K562 (cell line): ENCODE data around the gene MDH2. TPM values are rescaled to one million over a fixed set of nuclear protein-coding genes. Genes with fewer than 3 reads are reported as not detected.

ENCODE experiments used
- ATAC-seq: fragments of 200-7000 bp; cut with Tn5 transposase; 3 replicates; pipeline ENCODE4 v1.9.1; 2020; ENCODE audit warnings: moderate library complexity
- BruUV-seq: library from RNA; stranded (reverse); fragments of 400-500 nt; replicated peaks from 2 replicates; lab custom pipeline; 2021; lab: Mats Ljungman, UMichigan
- CTCF ChIA-PET: fragments of 300-600 bp; formaldehyde crosslinking; extraction: SDS; loops from one replicate; lab custom pipeline; 2021; ENCODE audit warnings: low intra/inter-chr PET ratio; lab: Yijun Ruan, JAX
- POLR2A ChIA-PET: fragments of 300-600, 350-650 bp; sonication (Branson Sonifier 250); formaldehyde crosslinking; extraction: SDS; loops from one replicate; lab custom pipeline; 2021; ENCODE audit warnings: antibody characterized with exemption, inconsistent platforms; lab: Yijun Ruan, JAX
- DNase-seq, 4 experiments: peaks; one replicate each; pipeline versions ENCODE4 v3.0.0 to v3.0.0-alpha.2; 2011 to 2018; ENCODE audit warnings: low spot score in 3 of 4, mixed read lengths in 3 of 4; ENCODE audit errors: extremely low read depth in 1 of 4
- FAIRE-seq: peaks from 2 replicates; lab custom pipeline; 2011; peaks lifted over from hg19 to GRCh38; lab: Jason Lieb, UNC
- H2AFZ ChIP-seq: 2 replicates; pipeline ENCODE4 v1.6.0; 2011; ENCODE audit warnings: low read depth, low read length, control low read depth, inconsistent platforms
- H3K27ac ChIP-seq: fragments of 200-600 bp; 3 replicates; pipeline ENCODE4 v1.8.0; 2011; ENCODE audit warnings: low read depth, mild to moderate bottlenecking, control low read depth, inconsistent platforms, low read length, moderate library complexity, mixed read lengths; ENCODE audit errors: extremely low read depth
- H3K27me3 ChIP-seq, 2 experiments: fragments of 300-600 bp in 1 of 2; 2 replicates in 1 of 2; 3 replicates in 1 of 2; pipeline versions ENCODE4 v1.6.0 to v1.8.0; 2011; ENCODE audit warnings: inconsistent platforms in 2 of 2, low read length in 2 of 2, mild to moderate bottlenecking in 1 of 2, mixed read lengths in 1 of 2, moderate library complexity in 1 of 2; ENCODE audit not compliant: control insufficient read depth in 2 of 2, insufficient read depth in 2 of 2
- H3K36me3 ChIP-seq: fragments of 300-600 bp; 3 replicates; pipeline ENCODE4 v1.8.0; 2011; ENCODE audit warnings: mild to moderate bottlenecking, low read length, inconsistent platforms; ENCODE audit not compliant: control insufficient read depth, insufficient read depth
- H3K4me1 ChIP-seq, 2 experiments: fragments of 200-600 bp in 1 of 2; replicated peaks in 1 of 2; 2 replicates in 1 of 2; 3 replicates in 1 of 2; pipeline versions ENCODE4 v1.5.1 to v1.8.0; 2011; ENCODE audit warnings: inconsistent platforms in 2 of 2, low read length in 2 of 2, mild to moderate bottlenecking in 1 of 2, mixed read lengths in 1 of 2, moderate library complexity in 1 of 2; ENCODE audit not compliant: control insufficient read depth in 2 of 2, insufficient read depth in 2 of 2
- H3K4me2 ChIP-seq: 2 replicates; pipeline ENCODE4 v1.6.1; 2011; ENCODE audit warnings: low read length, control low read depth, inconsistent platforms, mixed read lengths; ENCODE audit not compliant: insufficient read depth
- H3K4me3 ChIP-seq: fragments of 200-600 bp; sonication (generic), shearing (Covaris generic); 2 replicates; pipeline ENCODE4 v1.5.1; 2016; ENCODE audit warnings: control low read depth, inconsistent platforms
- H3K79me2 ChIP-seq: fragments of 200-600 bp; 3 replicates; pipeline ENCODE4 v1.8.0; 2011; ENCODE audit warnings: low read length, inconsistent platforms; ENCODE audit not compliant: control insufficient read depth, insufficient read depth
- H3K9ac ChIP-seq, 2 experiments: 2 replicates each; pipeline versions ENCODE4 v1.6.0 to v1.6.1; 2011; ENCODE audit warnings: low read depth in 2 of 2, low read length in 2 of 2, control low read depth in 1 of 2, inconsistent platforms in 1 of 2, mild to moderate bottlenecking in 1 of 2, mixed read lengths in 1 of 2; ENCODE audit not compliant: insufficient read depth in 1 of 2
- H3K9me1 ChIP-seq: one replicate; pipeline ENCODE4 v1.6.0; 2011; ENCODE audit warnings: inconsistent platforms, mild to moderate bottlenecking, low read length, moderate library complexity; ENCODE audit not compliant: control insufficient read depth, insufficient read depth
- H3K9me3 ChIP-seq: replicated peaks from 2 replicates; pipeline ENCODE4 v1.5.1; 2011; ENCODE audit warnings: low read depth, low read length, inconsistent platforms; ENCODE audit not compliant: control insufficient read depth, insufficient read depth
- H4K20me1 ChIP-seq: replicated peaks from 2 replicates; pipeline ENCODE4 v1.6.1; 2011; ENCODE audit warnings: low read length, inconsistent platforms, mixed read lengths; ENCODE audit not compliant: control insufficient read depth, insufficient read depth
- ATF7 ChIP-seq: fragments of 450-650 bp; IDR thresholded peaks from 2 replicates; pipeline ENCODE4 v1.7.1; 2014; ENCODE audit warnings: mild to moderate bottlenecking, moderate library complexity
- CBX8 ChIP-seq: fragments of 200-600 bp; sonication (generic); IDR thresholded peaks from 2 replicates; pipeline ENCODE4 v1.6.1; 2012; ENCODE audit warnings: borderline replicate concordance, mixed run types, low read depth, mild to moderate bottlenecking, moderate library complexity, mixed read lengths, low read length, control low read depth, inconsistent platforms; ENCODE audit not compliant: poor library complexity, severe bottlenecking; ENCODE audit errors: extremely low read depth
- EP400 ChIP-seq: fragments of 450-650 bp; IDR thresholded peaks from 2 replicates; pipeline ENCODE4 v1.6.1; 2017; ENCODE audit warnings: antibody characterized with exemption, mild to moderate bottlenecking, moderate library complexity
- FOSL1 ChIP-seq: fragments of 200-800 bp; sonication (Bioruptor generic); conservative IDR thresholded peaks from 2 replicates; pipeline ENCODE4 v1.6.1; 2016; ENCODE audit warnings: missing genetic modification characterization, missing compliant biosample characterization
- FOXA3 ChIP-seq, 2 experiments: fragments of 450-650 bp in 1 of 2; sonication (generic) in 1 of 2; formaldehyde crosslinking; IDR thresholded peaks in 1 of 2; conservative IDR thresholded peaks in 1 of 2; 2 replicates each; pipeline versions ENCODE4 v1.4.0 to v1.8.0; 2020 to 2022; ENCODE audit warnings: mild to moderate bottlenecking in 2 of 2, missing genetic modification reagents in 1 of 2
- NBN ChIP-seq: fragments of 450-650 bp; IDR thresholded peaks from 2 replicates; pipeline ENCODE4 v1.6.1; 2016; ENCODE audit warnings: low read depth, mild to moderate bottlenecking
- POLR2B ChIP-seq: fragments of 450-650 bp; IDR thresholded peaks from 2 replicates; pipeline ENCODE4 v1.6.1; 2018; ENCODE audit warnings: low read depth; ENCODE audit not compliant: partially characterized antibody
- RB1 ChIP-seq: fragments of 450-650 bp; IDR thresholded peaks from 2 replicates; pipeline ENCODE4 v1.6.1; 2017; ENCODE audit warnings: low read depth, mild to moderate bottlenecking
- SPI1 ChIP-seq: IDR thresholded peaks from 2 replicates; pipeline ENCODE4 v1.6.1; 2011; ENCODE audit warnings: low read depth, low read length, control low read depth, borderline replicate concordance
- ZBTB8A ChIP-seq: fragments of 450-650 bp; IDR thresholded peaks from 2 replicates; pipeline ENCODE4 v1.6.1; 2018; ENCODE audit warnings: mild to moderate bottlenecking, moderate library complexity; ENCODE audit not compliant: partially characterized antibody
- ZNF175 ChIP-seq: fragments of 200-800 bp; sonication (Bioruptor generic); IDR thresholded peaks from 2 replicates; pipeline ENCODE4 v1.6.1; 2016; ENCODE audit warnings: low read depth, mild to moderate bottlenecking, missing genetic modification characterization, missing compliant biosample characterization
- ZNF274 ChIP-seq: IDR thresholded peaks from 2 replicates; pipeline ENCODE4 v1.6.1; 2011; ENCODE audit warnings: low read depth, mild to moderate bottlenecking, low read length, moderate library complexity, borderline replicate concordance
- WGBS: fragments of 100-300 bp; shearing (Covaris generic); methylation state at CpG from one replicate; pipeline ENCODE4 v1.1.6; 2016; ENCODE audit warnings: low coverage, mixed read lengths; ENCODE audit not compliant: insufficient coverage; ENCODE audit errors: missing lambda C conversion rate; 5-methylcytosine and 5-hydroxymethylcytosine counted together
- in situ Hi-C: fragments of 300-500 bp; cut with MboI; formaldehyde crosslinking; loops from 4 replicates; pipeline ENCODE4 v1.15.0; 2018; ENCODE audit warnings: inconsistent platforms, mixed read lengths
- intact Hi-C: fragments of 100-400 bp; cut with micrococcal nuclease; formaldehyde crosslinking; loops from 2 replicates; pipeline ENCODE4 v1.14.2; 2022
- polyA plus RNA-seq, 8 experiments: library from polyadenylated mRNA; depleted of rRNA in 4 of 8; stranded (reverse) in 5 of 8; unstranded in 3 of 8; fragments of >200 nt; fragmentation: Nextera tagmentation in 2 of 8; fragmentation: Illumina TruSeq in 1 of 8; extraction: Ambion mirVana in 2 of 8; extraction: Trizol in 1 of 8; gene quantifications; 2 replicates each; pipeline versions ENCODE4 v1.2.1 to v1.2.3, GENCODE V29; 2011 to 2014; ENCODE audit warnings: inconsistent platforms in 1 of 8, missing spikeins in 1 of 8
- total RNA-seq, 7 experiments: library from RNA; depleted of rRNA in 6 of 7; stranded (reverse); fragments of >200 nt in 6 of 7; fragmentation: Illumina TruSeq in 2 of 7; extraction: Trizol in 2 of 7; gene quantifications; 2 replicates each; pipeline versions ENCODE4 v1.2.1 to v1.2.3, GENCODE V29; 2011 to 2021; ENCODE audit warnings: low replicate concordance in 1 of 7
- TF ChIP-seq, protein P1 (sequence below): fragments of 250-450 bp; sonication (Bioruptor Pico); IDR thresholded peaks from 2 replicates; pipeline ENCODE4 v1.8.0; 2022; ENCODE audit warnings: inconsistent platforms, mild to moderate bottlenecking, moderate library complexity, borderline replicate concordance
- TF ChIP-seq, protein P2 (sequence below): fragments of 450-650 bp; IDR thresholded peaks from 2 replicates; pipeline ENCODE4 v1.6.1; 2018; ENCODE audit not compliant: partially characterized antibody
- TF ChIP-seq, protein P3 (sequence below): fragments of 450-650 bp; conservative IDR thresholded peaks from 2 replicates; pipeline ENCODE4 v1.6.1; 2016; ENCODE audit warnings: missing genetic modification characterization, low read depth, mild to moderate bottlenecking, control low read depth, missing compliant biosample characterization

Gene MDH2
- total and polyA plus RNA-seq, 9 of the 15 experiments (the other 6 are each of a cell fraction or from before 2014, with no cell fraction given) = 106 to 701 (median 242) TPM

DNA sequence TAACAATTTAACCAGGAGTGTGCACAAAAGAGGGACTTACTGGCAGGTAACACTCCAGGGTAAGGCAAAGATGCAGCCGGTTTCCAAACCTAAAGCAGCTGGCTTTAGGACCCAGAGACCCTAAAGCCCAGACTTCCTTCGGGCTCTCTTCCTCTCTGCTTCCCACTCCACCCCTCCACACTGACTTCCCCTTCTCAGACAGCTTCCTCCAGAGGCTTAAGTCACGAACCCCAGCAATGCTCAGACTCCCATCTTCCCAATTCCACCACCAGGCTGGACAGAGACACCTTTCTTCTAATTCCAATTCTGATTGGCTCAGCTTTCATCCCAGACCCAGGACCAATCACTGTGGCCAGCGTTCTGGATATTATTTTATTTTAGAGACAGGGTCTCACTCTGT lies 24.9 kb upstream of the MDH2 start:
- intact Hi-C loops = loop anchor here (5.0 kb wide), 1 partner anchor 76 kb away; no protein-coding TSS in a partner anchor
- H3K4me1 ChIP-seq = peaks cover 0 to 4% of the 10 kb centered on the region in 2 experiments; a peak in 2 of 5 replicates
- ChIA-PET CTCF (interaction anchor here (0.5 to 4.3 kb wide), 2 partner anchors 118 to 156 kb away, joined by 4 to 95 read pairs; no protein-coding TSS in a partner anchor), POLR2A (interaction anchor here (1.1 to 1.3 kb wide), 2 partner anchors 17 to 29 kb away, joined by 3 read pairs; no protein-coding TSS in a partner anchor)
- H3K4me3 ChIP-seq = no peak overlapping the region
- no peaks in the 10 kb centered on the region for H3K79me2 ChIP-seq
- WGBS = 17% methylated on average over 4 of the region's 4 CpGs
- H3K9me1 ChIP-seq = no peaks in the 10 kb centered on the region
- peaks cover 37% of the 10 kb centered on the region for H3K36me3 ChIP-seq
- H3K27ac ChIP-seq = no peak overlapping the region
- no peak overlapping the region for H3K4me2 ChIP-seq
- no TSS peak for BruUV-seq
- H3K27me3 ChIP-seq = no peaks in the 10 kb centered on the region
- no peak for FAIRE-seq
- H3K9me3 ChIP-seq = no peaks in the 10 kb centered on the region
- peak; percentile 81 for ATAC-seq
- H3K9ac ChIP-seq = peak overlapping the region in 1 of 2 experiments; percentile 69; a peak in 1 of 4 replicates
- H4K20me1 ChIP-seq = no peaks in the 10 kb centered on the region
- DNase-seq = peak in 1 of 4 experiments; percentile 36
- in situ Hi-C loops = loop anchor here (5.0 to 25.0 kb wide), 2 partner anchors 156 to 586 kb away; no protein-coding TSS in a partner anchor
- H2AFZ ChIP-seq = peak overlapping the region; percentile 20; the same call in 1 of the 2 replicates
- TF ChIP-seq FOSL1 (tag) = no peak
- no peak for TF ChIP-seq ATF7
- TF ChIP-seq, protein P1, sequence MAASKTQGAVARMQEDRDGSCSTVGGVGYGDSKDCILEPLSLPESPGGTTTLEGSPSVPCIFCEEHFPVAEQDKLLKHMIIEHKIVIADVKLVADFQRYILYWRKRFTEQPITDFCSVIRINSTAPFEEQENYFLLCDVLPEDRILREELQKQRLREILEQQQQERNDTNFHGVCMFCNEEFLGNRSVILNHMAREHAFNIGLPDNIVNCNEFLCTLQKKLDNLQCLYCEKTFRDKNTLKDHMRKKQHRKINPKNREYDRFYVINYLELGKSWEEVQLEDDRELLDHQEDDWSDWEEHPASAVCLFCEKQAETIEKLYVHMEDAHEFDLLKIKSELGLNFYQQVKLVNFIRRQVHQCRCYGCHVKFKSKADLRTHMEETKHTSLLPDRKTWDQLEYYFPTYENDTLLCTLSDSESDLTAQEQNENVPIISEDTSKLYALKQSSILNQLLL (CRISPR knock-in tag) = no peak
- no peak for TF ChIP-seq EP400
- TF ChIP-seq POLR2B = no peak
- no peak for TF ChIP-seq NBN
- TF ChIP-seq RB1 = peak; percentile 8; the same call in 1 of the 2 replicates
- no peak for TF ChIP-seq ZBTB8A
- TF ChIP-seq ZNF175 (CRISPR knock-in tag) = no peak
- TF ChIP-seq, protein P2, sequence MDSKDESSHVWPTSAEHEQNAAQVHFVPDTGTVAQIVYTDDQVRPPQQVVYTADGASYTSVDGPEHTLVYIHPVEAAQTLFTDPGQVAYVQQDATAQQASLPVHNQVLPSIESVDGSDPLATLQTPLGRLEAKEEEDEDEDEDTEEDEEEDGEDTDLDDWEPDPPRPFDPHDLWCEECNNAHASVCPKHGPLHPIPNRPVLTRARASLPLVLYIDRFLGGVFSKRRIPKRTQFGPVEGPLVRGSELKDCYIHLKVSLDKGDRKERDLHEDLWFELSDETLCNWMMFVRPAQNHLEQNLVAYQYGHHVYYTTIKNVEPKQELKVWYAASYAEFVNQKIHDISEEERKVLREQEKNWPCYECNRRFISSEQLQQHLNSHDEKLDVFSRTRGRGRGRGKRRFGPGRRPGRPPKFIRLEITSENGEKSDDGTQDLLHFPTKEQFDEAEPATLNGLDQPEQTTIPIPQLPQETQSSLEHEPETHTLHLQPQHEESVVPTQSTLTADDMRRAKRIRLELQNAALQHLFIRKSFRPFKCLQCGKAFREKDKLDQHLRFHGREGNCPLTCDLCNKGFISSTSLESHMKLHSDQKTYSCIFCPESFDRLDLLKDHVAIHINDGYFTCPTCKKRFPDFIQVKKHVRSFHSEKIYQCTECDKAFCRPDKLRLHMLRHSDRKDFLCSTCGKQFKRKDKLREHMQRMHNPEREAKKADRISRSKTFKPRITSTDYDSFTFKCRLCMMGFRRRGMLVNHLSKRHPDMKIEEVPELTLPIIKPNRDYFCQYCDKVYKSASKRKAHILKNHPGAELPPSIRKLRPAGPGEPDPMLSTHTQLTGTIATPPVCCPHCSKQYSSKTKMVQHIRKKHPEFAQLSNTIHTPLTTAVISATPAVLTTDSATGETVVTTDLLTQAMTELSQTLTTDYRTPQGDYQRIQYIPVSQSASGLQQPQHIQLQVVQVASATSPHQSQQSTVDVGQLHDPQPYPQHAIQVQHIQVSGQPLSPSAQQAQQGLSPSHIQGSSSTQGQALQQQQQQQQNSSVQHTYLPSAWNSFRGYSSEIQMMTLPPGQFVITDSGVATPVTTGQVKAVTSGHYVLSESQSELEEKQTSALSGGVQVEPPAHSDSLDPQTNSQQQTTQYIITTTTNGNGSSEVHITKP = no peak
- TF ChIP-seq SPI1 = peak; percentile 95
- no peak for TF ChIP-seq FOXA3 (CRISPR knock-in tag; conservative IDR thresholded peaks at IDR 0.05 in 1 of 2, IDR thresholded peaks at IDR 0.05 in 1 of 2)
- TF ChIP-seq CBX8 = no peak
- TF ChIP-seq, protein P3, sequence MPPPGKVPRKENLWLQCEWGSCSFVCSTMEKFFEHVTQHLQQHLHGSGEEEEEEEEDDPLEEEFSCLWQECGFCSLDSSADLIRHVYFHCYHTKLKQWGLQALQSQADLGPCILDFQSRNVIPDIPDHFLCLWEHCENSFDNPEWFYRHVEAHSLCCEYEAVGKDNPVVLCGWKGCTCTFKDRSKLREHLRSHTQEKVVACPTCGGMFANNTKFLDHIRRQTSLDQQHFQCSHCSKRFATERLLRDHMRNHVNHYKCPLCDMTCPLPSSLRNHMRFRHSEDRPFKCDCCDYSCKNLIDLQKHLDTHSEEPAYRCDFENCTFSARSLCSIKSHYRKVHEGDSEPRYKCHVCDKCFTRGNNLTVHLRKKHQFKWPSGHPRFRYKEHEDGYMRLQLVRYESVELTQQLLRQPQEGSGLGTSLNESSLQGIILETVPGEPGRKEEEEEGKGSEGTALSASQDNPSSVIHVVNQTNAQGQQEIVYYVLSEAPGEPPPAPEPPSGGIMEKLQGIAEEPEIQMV = no peak
- no peak for TF ChIP-seq ZNF274
